ENCODE measurements around the gene KMT2C.
"Not testable (repeated sequence)": the region's sequence is repeated elsewhere in the genome, so short reads cannot be mapped to it uniquely, and the experiment has no call there.

DNA sequence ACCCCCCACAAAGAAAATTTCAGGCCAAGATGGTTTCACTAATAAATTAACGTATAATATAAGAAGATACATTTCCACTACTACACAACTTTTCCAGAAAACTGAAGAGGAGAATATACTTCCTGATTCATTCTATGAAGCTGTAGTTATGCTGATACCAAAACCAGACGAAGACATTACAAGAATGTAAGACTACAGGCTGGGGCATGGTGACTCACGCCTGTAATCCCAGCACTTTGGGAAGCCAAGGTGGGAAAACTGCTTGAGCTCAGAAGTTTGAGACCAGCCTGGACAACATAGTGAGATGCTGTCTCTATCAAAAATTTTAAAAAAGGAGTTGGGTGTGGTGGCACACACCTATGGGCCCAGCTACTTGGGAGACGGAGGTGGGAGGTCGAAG lies 201.4 kb downstream of the KMT2C start:
- TF ChIP-seq, protein P1, sequence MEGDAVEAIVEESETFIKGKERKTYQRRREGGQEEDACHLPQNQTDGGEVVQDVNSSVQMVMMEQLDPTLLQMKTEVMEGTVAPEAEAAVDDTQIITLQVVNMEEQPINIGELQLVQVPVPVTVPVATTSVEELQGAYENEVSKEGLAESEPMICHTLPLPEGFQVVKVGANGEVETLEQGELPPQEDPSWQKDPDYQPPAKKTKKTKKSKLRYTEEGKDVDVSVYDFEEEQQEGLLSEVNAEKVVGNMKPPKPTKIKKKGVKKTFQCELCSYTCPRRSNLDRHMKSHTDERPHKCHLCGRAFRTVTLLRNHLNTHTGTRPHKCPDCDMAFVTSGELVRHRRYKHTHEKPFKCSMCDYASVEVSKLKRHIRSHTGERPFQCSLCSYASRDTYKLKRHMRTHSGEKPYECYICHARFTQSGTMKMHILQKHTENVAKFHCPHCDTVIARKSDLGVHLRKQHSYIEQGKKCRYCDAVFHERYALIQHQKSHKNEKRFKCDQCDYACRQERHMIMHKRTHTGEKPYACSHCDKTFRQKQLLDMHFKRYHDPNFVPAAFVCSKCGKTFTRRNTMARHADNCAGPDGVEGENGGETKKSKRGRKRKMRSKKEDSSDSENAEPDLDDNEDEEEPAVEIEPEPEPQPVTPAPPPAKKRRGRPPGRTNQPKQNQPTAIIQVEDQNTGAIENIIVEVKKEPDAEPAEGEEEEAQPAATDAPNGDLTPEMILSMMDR (CRISPR knock-in tag; IDR thresholded peaks at IDR 0.05), result not testable (repeated sequence)
- not testable (repeated sequence) for TF ChIP-seq EZH2 (conservative IDR thresholded peaks at IDR 0.05; ENCODE audit: low read depth, low read length); MAFG (CRISPR knock-in tag; IDR thresholded peaks at IDR 0.05); ZFP36 (IDR thresholded peaks at IDR 0.05; ENCODE audit: borderline replicate concordance, low read depth, low read length, partially characterized antibody)
- TF ChIP-seq, protein P2, sequence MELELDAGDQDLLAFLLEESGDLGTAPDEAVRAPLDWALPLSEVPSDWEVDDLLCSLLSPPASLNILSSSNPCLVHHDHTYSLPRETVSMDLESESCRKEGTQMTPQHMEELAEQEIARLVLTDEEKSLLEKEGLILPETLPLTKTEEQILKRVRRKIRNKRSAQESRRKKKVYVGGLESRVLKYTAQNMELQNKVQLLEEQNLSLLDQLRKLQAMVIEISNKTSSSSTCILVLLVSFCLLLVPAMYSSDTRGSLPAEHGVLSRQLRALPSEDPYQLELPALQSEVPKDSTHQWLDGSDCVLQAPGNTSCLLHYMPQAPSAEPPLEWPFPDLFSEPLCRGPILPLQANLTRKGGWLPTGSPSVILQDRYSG (CRISPR knock-in tag; IDR thresholded peaks at IDR 0.05), result not testable (repeated sequence)
